Measurements from ENCODE around the gene PEF1. TPM values are rescaled to one million over a fixed set of nuclear protein-coding genes. Genes with fewer than 3 reads are reported as not detected.

Gene PEF1
- total and polyA plus RNA-seq, 2 of the 8 experiments (the other 6 are each of a cell fraction or from before 2014, with no cell fraction given): 35.2 to 69.2 TPM

- TF ChIP-seq RAD21 (IDR thresholded peaks at IDR 0.05 in 1 of 2, conservative IDR thresholded peaks at IDR 0.05 in 1 of 2; ENCODE audit: low read depth in 2 of 2, low read length in 2 of 2) (no peak), SIN3A (conservative IDR thresholded peaks at IDR 0.05 in 1 of 2, IDR thresholded peaks at IDR 0.05 in 1 of 2; ENCODE audit: low read depth in 1 of 2, low read length in 2 of 2) (no peak), CHD1 (IDR thresholded peaks at IDR 0.05; ENCODE audit: low read depth, low read length) (no peak), RNF2 (IDR thresholded peaks at IDR 0.05; ENCODE audit: borderline replicate concordance, low read depth, low read length, missing control alignments, poor library complexity, severe bottlenecking) (no peak)
Observed at GRCh38 chr1:31584869-31585735, 59.6 kb downstream of the PEF1 start (continued).
